ENCODE data around the gene PHACTR3.

DNA sequence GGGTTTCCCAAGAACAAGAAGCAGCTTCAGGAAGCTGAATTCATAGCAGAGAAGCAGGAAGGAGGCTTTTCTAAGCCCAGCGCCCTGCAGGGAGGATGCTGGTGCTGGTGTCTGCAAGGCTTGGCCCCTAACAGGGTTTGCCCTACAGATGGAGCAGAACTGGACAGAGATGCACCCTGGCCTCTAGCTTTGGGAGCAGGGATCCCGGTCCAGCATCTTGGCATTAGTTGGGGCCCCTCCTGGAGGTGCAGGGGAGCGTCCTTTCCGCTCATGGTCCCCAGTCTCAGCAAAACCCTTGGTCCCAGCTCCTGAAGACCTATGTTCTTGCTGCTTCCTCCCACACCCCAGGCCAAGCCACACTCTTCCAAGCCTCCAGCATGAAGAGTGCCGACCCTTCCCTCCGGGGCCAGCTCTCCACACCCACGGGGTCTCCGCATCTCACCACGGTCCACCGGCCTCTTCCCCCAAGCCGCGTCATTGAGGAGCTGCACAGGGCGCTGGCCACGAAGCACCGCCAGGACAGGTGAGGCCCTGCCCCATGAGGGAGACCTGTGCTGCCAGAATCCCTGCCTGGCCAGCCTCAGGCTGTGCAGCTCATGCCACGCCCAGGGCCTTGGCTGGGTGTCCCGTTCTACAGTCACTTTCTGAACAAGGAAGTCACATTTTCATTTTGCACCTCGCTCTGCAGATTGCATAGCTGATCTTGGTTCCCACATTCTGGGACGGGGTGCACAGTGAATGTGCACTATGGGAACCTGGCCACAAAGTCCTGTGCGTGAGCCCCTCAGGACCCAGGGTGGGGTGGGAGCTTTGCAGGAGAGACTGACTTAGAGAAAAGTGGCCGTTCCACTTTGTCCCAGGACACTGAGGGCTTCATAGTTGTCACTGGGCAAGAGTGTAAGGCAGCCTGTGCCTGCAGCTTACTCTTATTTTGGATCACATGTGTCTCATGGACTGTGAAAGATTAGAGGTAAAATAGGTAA, 168.9 kb downstream of the PHACTR3 start:
- TF ChIP-seq, protein P1, sequence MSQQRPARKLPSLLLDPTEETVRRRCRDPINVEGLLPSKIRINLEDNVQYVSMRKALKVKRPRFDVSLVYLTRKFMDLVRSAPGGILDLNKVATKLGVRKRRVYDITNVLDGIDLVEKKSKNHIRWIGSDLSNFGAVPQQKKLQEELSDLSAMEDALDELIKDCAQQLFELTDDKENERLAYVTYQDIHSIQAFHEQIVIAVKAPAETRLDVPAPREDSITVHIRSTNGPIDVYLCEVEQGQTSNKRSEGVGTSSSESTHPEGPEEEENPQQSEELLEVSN (IDR thresholded peaks at IDR 0.05) = no peak
- no peak for TF ChIP-seq POLR2A (IDR thresholded peaks at IDR 0.05; ENCODE audit: control extremely low read depth in 1 of 2, low read depth in 2 of 2, low read length in 2 of 2)
- TF ChIP-seq, protein P2, sequence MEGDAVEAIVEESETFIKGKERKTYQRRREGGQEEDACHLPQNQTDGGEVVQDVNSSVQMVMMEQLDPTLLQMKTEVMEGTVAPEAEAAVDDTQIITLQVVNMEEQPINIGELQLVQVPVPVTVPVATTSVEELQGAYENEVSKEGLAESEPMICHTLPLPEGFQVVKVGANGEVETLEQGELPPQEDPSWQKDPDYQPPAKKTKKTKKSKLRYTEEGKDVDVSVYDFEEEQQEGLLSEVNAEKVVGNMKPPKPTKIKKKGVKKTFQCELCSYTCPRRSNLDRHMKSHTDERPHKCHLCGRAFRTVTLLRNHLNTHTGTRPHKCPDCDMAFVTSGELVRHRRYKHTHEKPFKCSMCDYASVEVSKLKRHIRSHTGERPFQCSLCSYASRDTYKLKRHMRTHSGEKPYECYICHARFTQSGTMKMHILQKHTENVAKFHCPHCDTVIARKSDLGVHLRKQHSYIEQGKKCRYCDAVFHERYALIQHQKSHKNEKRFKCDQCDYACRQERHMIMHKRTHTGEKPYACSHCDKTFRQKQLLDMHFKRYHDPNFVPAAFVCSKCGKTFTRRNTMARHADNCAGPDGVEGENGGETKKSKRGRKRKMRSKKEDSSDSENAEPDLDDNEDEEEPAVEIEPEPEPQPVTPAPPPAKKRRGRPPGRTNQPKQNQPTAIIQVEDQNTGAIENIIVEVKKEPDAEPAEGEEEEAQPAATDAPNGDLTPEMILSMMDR (IDR thresholded peaks at IDR 0.05; ENCODE audit: control extremely low read depth in 1 of 3, insufficient read depth in 1 of 3, low read depth in 1 of 3, low read length in 3 of 3) = no peak
- TF ChIP-seq CEBPB (IDR thresholded peaks at IDR 0.05; ENCODE audit: low read depth, low read length) = no peak
- no peak for TF ChIP-seq GABPA (IDR thresholded peaks at IDR 0.05; ENCODE audit: borderline replicate concordance, insufficient read depth, low read length)
- TF ChIP-seq EZH2 (IDR thresholded peaks at IDR 0.05; ENCODE audit: low read depth, low read length, severe bottlenecking) = no peak
- TF ChIP-seq RXRA (IDR thresholded peaks at IDR 0.05; ENCODE audit: insufficient read depth, low read depth, low read length) = no peak
